Activated T-helper 17 cell treated with anti-CD3 and anti-CD28 coated beads, Interleukin-2, amount 50 U/mL, for 72 hours (primary cell): ENCODE results near the gene TMEM273. TPM values are rescaled to one million over a fixed set of nuclear protein-coding genes. Genes with fewer than 3 reads are reported as not detected.

Experiments
- ATAC-seq: fragments of 150-1000 bp; cut with Tn5 transposase; replicated peaks from 2 replicates; pipeline ENCODE4 v1.10.0; 2021; ENCODE audit warnings: mild to moderate bottlenecking, moderate library complexity
- H3K27ac Mint-ChIP-seq: one replicate; pipeline ENCODE4 v1.8.0; 2022; ENCODE audit warnings: mixed read lengths
- H3K27me3 Mint-ChIP-seq: one replicate; pipeline ENCODE4 v1.8.0; 2022; ENCODE audit warnings: mixed read lengths
- H3K36me3 Mint-ChIP-seq: one replicate; pipeline ENCODE4 v1.8.0; 2022; ENCODE audit warnings: low read depth, mild to moderate bottlenecking, mixed read lengths
- H3K4me1 Mint-ChIP-seq: one replicate; pipeline ENCODE4 v1.8.0; 2022; ENCODE audit warnings: mixed read lengths
- H3K4me3 Mint-ChIP-seq: one replicate; pipeline ENCODE4 v1.8.0; 2022; ENCODE audit warnings: mild to moderate bottlenecking, mixed read lengths
- H3K9me3 Mint-ChIP-seq: one replicate; pipeline ENCODE4 v1.8.0; 2022; ENCODE audit warnings: mixed read lengths
- total RNA-seq, 2 donors: library from RNA; stranded (reverse); gene quantifications; one replicate each; pipeline ENCODE4 v1.2.3, GENCODE V29; 2022

TMEM273 gene
- total RNA-seq, 2 donors from 2014 or later, result 92.2 to 262 TPM

GRCh38 chr10:49110684-49111319 lies 77.4 kb downstream of the TMEM273 start:
- H3K4me1 Mint-ChIP-seq, result no peaks in the 10 kb centered on the region
- no peaks in the 10 kb centered on the region for H3K9me3 Mint-ChIP-seq
- H3K4me3 Mint-ChIP-seq, result no peak overlapping the region
- no peak for ATAC-seq
- no peaks in the 10 kb centered on the region for H3K36me3 Mint-ChIP-seq
- peaks cover 14% of the 10 kb centered on the region for H3K27me3 Mint-ChIP-seq
- H3K27ac Mint-ChIP-seq, result no peak overlapping the region

DNA sequence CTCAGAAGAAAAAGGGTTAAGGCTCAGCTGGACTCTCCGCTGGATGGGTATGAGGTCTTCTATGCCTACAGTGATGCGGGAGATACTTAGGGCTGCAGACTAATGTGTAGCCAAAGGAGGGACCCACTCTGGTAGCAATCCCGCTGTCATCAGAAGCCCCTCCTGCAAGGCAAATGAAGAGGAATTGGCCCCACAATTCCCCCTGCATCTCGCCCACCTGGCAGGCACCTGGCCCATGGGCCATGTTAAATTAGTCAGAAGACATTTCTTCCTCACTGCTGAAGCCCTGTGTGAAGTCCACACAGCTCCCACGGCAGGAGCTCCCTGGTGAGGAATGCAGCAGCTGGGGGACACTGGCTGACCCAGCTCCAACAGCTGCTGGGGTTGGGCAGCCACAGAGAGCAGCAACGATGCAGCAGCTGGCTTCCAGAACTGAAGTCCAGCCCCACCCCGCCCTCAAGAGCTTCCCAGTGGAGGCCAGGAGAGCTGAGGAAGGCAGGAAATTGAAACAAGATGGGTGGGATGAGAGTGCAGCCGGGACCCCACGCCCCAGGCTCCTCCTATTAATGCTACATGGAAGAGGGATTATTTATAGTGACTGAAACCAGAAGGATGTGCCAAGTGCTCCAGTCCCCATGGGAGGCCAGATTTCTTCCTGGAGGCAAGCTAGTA lies 78.4 kb downstream of the TMEM273 start:
- Mint-ChIP-seq H3K36me3 (no peaks in the 10 kb centered on the region), H3K4me3 (no peak overlapping the region), H3K27ac (no peak overlapping the region), H3K9me3 (no peaks in the 10 kb centered on the region), H3K27me3 (peaks cover 18% of the 10 kb centered on the region), H3K4me1 (no peaks in the 10 kb centered on the region)
- no peak for ATAC-seq

DNA sequence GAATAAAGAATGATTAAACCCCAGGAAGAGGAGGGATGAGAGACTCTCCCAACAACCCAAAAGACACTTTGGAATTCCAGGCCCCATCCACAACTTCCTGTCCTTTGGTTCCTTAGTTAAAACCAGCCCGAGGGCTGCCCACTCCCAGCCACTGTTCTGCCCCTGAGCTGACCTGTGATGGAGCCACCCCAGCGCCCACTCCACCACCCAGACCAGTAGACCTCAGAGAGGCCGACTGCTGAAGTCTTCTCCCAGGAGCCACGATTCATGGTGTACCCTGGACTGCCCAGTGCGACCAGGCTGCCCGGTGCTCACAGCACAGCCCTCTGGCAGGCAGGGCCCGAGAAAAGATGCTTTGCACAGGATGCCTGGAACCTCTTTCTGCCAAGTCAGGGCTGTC lies 79.5 kb downstream of the TMEM273 start:
- no peaks in the 10 kb centered on the region for H3K36me3 Mint-ChIP-seq
- H3K4me1 Mint-ChIP-seq, result no peaks in the 10 kb centered on the region
- no peak overlapping the region for H3K27ac Mint-ChIP-seq
- peaks cover 4% of the 10 kb centered on the region for H3K9me3 Mint-ChIP-seq
- H3K27me3 Mint-ChIP-seq, result peaks cover 17% of the 10 kb centered on the region
- H3K4me3 Mint-ChIP-seq, result no peak overlapping the region
- no peak for ATAC-seq

- Mint-ChIP-seq H3K36me3 (no peaks in the 10 kb centered on the region), H3K9me3 (peaks cover 4% of the 10 kb centered on the region), H3K4me1 (no peaks in the 10 kb centered on the region), H3K27me3 (peaks cover 13% of the 10 kb centered on the region), H3K27ac (no peak overlapping the region), H3K4me3 (no peak overlapping the region)
- no peak for ATAC-seq
Measured at GRCh38 chr10:49107887-49108267, 80.3 kb downstream of the TMEM273 start.

DNA sequence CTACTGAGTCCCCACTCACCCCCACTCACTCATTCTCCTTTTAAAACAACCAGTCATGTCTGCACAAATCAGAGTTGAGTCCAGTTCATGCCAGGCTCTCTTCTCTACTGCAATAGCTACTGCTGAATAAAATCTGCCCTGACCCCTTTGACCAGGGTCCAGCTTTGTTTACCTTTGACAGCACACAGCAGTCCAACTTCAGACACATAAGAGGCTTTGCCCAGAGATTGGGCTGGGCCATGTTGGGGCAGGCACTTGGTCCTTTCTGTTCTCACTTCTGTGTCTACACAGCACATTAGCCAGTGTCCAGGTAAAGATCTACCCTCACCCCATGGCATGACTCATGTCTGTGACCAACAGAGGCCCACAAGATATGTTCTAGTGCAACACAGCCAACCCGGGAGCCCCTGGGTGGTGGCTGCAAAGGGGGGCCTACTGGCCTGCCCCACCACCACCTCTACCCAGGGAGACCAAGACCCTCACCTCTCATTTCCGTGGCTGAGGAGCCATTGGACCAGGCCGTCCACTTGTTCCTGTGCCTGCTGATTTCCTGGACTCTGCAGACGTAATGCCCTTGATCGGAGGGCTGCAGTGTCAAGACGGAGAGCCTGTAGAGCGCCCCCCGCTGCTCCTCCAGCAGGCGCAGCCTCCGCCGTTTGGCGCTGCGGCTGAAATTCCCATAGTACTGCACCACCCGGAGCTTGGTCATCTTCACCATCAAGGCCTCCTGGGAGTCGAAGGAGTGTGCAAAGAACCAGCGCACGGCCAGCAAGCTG lies 80.9 kb downstream of the TMEM273 start:
- no peak overlapping the region for H3K27ac Mint-ChIP-seq
- peaks cover 4% of the 10 kb centered on the region for H3K9me3 Mint-ChIP-seq
- ATAC-seq, result no peak
- H3K36me3 Mint-ChIP-seq, result no peaks in the 10 kb centered on the region
- H3K4me1 Mint-ChIP-seq, result no peaks in the 10 kb centered on the region
- no peak overlapping the region for H3K4me3 Mint-ChIP-seq
- peaks cover 13% of the 10 kb centered on the region for H3K27me3 Mint-ChIP-seq

DNA sequence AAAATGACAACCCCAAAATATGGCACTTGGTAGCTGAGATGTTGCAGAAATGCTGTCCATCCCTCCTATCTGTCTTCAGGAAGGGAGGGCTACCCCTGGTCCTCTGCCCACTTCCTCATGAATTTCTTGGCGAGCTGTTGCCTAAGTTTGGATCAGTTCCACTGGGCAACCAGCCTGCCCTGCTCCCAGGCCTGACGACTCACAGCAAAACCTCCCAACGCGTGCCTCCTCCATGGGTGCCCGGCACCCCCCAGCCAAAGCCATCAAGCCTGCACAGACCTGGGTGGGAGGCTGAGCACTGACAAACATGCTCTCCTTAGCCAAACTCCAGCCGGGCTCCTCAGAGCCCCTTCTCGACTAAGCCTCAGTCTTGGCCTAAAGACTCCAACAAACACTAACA lies 81.7 kb downstream of the TMEM273 start:
- Mint-ChIP-seq H3K36me3 (no peaks in the 10 kb centered on the region), H3K27me3 (peaks cover 12% of the 10 kb centered on the region), H3K27ac (no peak overlapping the region), H3K4me3 (no peak overlapping the region), H3K9me3 (peaks cover 4% of the 10 kb centered on the region), H3K4me1 (no peaks in the 10 kb centered on the region)
- no peak for ATAC-seq

DNA sequence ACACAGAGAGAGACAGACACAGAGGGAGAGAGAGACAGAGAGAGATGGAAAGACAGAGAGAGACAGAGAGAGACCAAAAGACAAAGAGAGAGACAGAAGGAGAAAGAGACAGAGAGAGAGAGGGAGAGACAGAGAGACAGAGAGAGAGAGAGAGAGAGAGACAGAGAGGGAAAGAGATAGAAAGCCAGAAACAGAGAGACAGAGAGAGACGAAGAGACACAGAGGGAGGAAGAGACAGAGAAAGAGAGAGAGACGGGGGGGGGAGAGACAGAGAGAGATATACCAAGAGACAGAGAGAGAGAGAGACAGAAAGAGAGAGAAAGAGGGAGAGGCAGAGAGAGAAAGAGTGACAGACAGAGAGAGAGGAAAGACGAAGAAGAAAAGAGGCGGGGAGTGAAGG lies 83.1 kb downstream of the TMEM273 start:
- Mint-ChIP-seq H3K27ac (peak overlapping the region; percentile 3), H3K36me3 (no peaks in the 10 kb centered on the region), H3K4me3 (no peak overlapping the region), H3K27me3 (peaks cover 12% of the 10 kb centered on the region), H3K4me1 (no peaks in the 10 kb centered on the region), H3K9me3 (peaks cover 4% of the 10 kb centered on the region)
- ATAC-seq, result no peak

Other genes with a start within 250 kb of the TMEM273 start
- gene LRRC18, start 248.6 kb downstream of the TMEM273 start, total RNA-seq, result not detected
- under 1 TPM; 0.06 to 0.13 TPM for gene VSTM4, start 72.9 kb downstream of the TMEM273 start, total RNA-seq
- not detected for gene FAM170B, start 54.4 kb downstream of the TMEM273 start, total RNA-seq
- not detected for gene C10orf71, start 110.8 kb upstream of the TMEM273 start, total RNA-seq
- not detected for gene DRGX, start 207.7 kb upstream of the TMEM273 start, total RNA-seq